Erythroblast (primary cell): ENCODE results near the gene PEX7.

Source experiments
- DNase-seq, 2 experiments: peaks; one replicate each; lab custom pipeline; 2025; lab: John Stamatoyannopoulos, UW
- GATA1 ChIP-seq: IDR thresholded peaks from 2 replicates; pipeline ENCODE4 v1.6.1; 2011; ENCODE audit warnings: low read depth, mild to moderate bottlenecking, control low read depth, low read length, moderate library complexity
- POLR2A ChIP-seq: IDR thresholded peaks from 2 replicates; pipeline ENCODE4 v1.6.1; 2011; ENCODE audit warnings: mild to moderate bottlenecking, low read length

Gene PEX7

DNA sequence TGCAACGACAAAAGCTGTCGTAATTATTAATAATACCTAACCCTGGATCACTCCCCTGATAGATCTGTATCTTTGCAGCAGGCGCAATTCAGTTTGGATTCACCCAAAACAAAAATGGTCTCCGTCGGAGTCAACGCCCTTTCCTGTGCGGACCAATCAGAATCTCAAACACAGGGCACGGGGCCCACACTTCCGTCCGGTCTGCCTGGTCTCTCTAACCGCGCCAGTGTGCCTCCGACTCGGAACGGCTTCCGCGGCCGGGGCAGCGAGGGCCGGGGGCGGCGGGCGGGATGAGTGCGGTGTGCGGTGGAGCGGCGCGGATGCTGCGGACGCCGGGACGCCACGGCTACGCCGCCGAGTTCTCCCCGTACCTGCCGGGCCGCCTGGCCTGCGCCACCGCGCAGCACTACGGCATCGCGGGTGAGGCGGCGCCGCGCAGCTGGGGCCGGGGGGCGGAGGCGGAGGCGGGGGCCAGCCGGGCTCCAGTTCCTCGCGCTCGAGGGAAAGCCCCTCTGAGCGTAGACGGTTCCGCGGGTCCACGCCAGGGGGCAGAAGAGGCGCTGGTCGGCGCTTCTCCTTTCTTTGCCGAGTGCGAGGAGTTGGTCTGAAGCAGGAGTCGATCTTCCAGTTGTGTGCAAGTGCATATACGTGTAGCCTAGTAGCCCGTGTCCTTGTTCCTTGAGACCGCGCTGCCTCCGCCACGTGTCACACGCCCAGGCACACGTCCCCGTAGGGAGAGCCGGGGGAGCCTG, at the start of gene PEX7:
TSS of gene PEX7 (plus strand) at position 217 of the 752 bp plus-strand sequence. CDS start at position 291, 74 bp downstream.
- peak; percentile 93 to 96 for DNase-seq
- TF ChIP-seq GATA1: no peak
- peak; percentile 65 for TF ChIP-seq POLR2A

GRCh38 chr6:136772685-136773472, 49.5 kb upstream of the PEX7 start:
- DNase-seq: no peak
- no peak for TF ChIP-seq POLR2A
- TF ChIP-seq GATA1: no peak

DNA sequence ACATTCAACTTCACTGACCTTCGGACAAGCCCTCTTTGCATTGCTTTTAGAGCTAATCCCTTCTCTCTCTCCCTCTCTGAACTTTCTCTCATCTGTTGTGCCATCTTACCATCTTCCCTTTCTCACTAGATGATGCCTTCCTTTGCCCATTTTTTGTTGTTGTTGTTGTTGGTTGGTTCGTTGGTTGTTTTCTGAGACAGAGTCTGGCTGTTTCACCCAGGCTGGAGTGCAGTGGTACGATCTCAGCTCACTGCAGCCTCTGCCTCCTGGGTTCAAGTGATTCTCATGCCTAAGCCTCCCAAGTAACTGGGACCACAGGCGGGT, 49.0 kb upstream of the PEX7 start:
- DNase-seq: no peak
- no peak for TF ChIP-seq GATA1
- TF ChIP-seq POLR2A: no peak

DNA sequence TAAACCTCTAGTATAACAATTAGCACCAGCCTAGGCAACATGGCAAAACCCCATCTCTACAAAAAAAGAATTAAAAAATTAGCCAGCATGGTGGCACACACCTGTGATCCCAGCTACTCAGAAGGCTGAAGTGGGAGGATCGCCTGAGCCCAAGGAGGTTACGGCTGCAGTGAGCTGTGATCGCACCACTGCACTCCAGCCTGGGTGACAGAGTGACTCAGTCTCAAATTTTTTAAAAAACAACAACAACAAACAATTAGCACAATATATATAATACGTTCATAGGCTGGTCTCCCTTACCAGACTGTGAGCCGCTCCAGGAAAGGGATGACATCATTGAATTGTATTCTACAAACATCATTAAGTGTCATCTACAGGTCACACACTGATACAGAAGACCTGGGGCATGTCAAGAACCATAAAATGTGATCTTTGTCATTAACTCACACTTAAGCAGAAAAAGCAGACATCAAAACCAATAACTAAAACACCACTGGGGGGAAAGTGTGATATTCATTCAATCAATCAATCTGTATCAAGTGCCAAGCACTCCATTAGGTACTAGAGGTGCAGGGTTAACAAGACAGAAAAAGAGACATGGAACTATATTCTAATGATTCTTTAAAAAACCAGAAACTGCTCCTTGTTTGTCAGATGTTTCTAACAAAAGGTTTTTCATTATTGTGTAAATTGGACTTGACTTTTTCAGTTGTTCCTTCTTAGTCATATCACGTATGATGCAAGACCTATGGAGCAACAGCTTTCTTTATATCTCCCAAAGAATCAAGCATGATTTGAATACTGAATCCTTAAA, 48.0 kb upstream of the PEX7 start:
- DNase-seq: no peak
- TF ChIP-seq POLR2A (no peak), GATA1 (no peak)

- no peak for DNase-seq
- TF ChIP-seq GATA1 (no peak), POLR2A (no peak)
Measured at GRCh38 chr6:136775081-136775480, 47.3 kb upstream of the PEX7 start.

GRCh38 chr6:136775548-136775947, 46.8 kb upstream of the PEX7 start:
- DNase-seq: no peak
- TF ChIP-seq GATA1: no peak
- no peak for TF ChIP-seq POLR2A

GRCh38 chr6:136777651-136778050, 44.7 kb upstream of the PEX7 start:
- no peak for DNase-seq
- TF ChIP-seq POLR2A: no peak
- no peak for TF ChIP-seq GATA1

- TF ChIP-seq GATA1: no peak
- TF ChIP-seq POLR2A: no peak
- no peak for DNase-seq
Measured at GRCh38 chr6:136779682-136780081, 42.7 kb upstream of the PEX7 start.

DNA sequence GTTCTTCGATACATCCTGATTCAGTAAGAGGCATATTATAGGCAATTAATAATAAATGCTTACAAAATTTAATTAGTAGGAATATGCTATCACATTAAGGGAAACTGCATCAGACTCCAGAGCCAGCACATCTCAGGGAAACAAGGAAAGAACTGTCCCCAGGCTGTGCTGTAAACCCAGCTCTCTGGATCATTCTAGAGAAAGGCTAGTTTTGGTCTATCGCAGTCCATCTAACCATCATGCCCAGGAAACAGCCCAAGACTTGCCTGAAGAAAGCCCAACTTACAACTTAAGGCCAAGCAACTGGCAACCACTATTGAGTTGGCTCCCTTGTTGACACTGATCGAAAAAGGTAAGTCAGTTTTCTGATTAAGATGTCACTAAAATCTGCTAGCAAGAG, 41.4 kb upstream of the PEX7 start:
- no peak for DNase-seq
- no peak for TF ChIP-seq GATA1

DNA sequence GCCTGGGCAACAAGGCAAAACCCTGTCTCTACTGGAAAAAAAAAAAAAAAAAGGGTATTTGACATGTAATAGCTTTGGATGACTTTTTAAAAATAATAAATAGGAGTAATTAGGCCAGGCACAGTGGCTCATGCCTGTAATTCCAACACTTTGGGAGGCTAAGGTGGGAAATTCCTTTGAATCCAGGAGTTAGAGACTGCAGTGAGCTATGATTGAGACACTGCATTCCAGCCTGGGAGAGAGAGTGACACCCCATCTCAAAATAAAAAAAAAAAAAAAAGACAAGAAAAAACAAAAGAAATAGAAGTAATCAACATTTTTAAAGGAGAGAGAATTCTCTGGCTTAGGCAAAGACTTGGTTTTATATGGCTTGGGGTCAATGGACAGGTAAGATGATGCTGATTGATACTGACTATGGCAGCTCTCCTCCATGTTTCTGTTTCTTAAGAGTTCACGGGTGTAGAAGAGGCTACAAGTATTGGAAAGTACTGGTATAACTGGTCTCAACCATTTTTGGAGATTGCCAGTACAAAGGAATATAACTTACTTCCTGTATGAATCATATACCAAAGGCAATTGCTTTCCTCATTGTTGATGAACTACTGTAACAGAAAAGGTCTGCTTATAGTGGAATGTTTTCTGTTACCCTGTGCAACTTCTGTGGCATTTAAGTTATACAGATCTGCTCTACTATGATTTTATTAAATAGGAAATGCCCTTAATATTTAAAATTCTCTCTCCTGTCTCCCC, 40.2 kb upstream of the PEX7 start:
- DNase-seq: no peak
- TF ChIP-seq GATA1 (no peak), POLR2A (no peak)

- peak in 1 of 2 experiments; percentile 8 for DNase-seq
- TF ChIP-seq GATA1 (no peak), POLR2A (no peak)
Measured at GRCh38 chr6:136783021-136783420, 39.4 kb upstream of the PEX7 start.

GRCh38 chr6:136783495-136784270, 38.7 kb upstream of the PEX7 start:
- peak; percentile 53 to 54 for DNase-seq
- TF ChIP-seq POLR2A: peak; percentile 63
- no peak for TF ChIP-seq GATA1
